Thyroid gland (tissue), 4 donors: Measurements from ENCODE around the gene HOXC9. TPM values are rescaled to one million over a fixed set of nuclear protein-coding genes. Genes with fewer than 3 reads are reported as not detected.

Experiments used
- DNase-seq, 2 donors: peaks; one replicate each; pipeline ENCODE4 v3.0.0-alpha.2; 2019
- H3K27ac ChIP-seq, 3 donors: fragments of 200-600 bp; sonication (generic); 1 replicate in 2 of 3; 2 replicates in 1 of 3; pipeline ENCODE4 v1.5.1; 2016 to 2019; ENCODE audit warnings: mild to moderate bottlenecking in 1 of 3, moderate library complexity in 1 of 3
- H3K27me3 ChIP-seq: fragments of 200-600 bp; sonication (generic); one replicate; pipeline ENCODE4 v1.5.1; 2019
- H3K36me3 ChIP-seq, 2 donors: fragments of 200-600 bp; sonication (generic); one replicate each; pipeline ENCODE4 v1.5.1; 2016 to 2019
- H3K4me1 ChIP-seq, 2 donors: fragments of 200-600 bp; sonication (generic); one replicate each; pipeline ENCODE4 v1.5.1; 2017 to 2019
- H3K4me3 ChIP-seq, 3 donors: fragments of 200-600 bp; sonication (generic); replicated peaks in 1 of 3; 1 replicate in 2 of 3; 2 replicates in 1 of 3; pipeline ENCODE4 v1.5.1; 2016; ENCODE audit warnings: mild to moderate bottlenecking in 1 of 3
- H3K9me3 ChIP-seq: fragments of 200-600 bp; sonication (generic); one replicate; pipeline ENCODE4 v1.5.1; 2017
- POLR2A ChIP-seq, 2 donors: fragments of 450-650 bp; IDR thresholded peaks; one replicate each; pipeline ENCODE4 v1.6.1; 2017; ENCODE audit warnings: antibody characterized with exemption in 2 of 2, mild to moderate bottlenecking in 2 of 2, moderate library complexity in 1 of 2
- WGBS, 2 donors: methylation state at CpG; one replicate each; pipeline ENCODE4 v1.1.5; 2017; 5-methylcytosine and 5-hydroxymethylcytosine counted together
- intact Hi-C: fragments of 100-400 bp; cut with DNase I; formaldehyde crosslinking; loops from one replicate; pipeline ENCODE4 v1.15.1; 2023
- total RNA-seq, 4 donors: library from RNA; depleted of rRNA; stranded (reverse); fragments of >200 nt; gene quantifications; one replicate each; pipeline ENCODE4 v1.2.3, GENCODE V29; 2016
- TF ChIP-seq, protein P1 (sequence below), 6 experiments: fragments of 200-600 bp in 3 of 6; fragments of 450-650 bp in 3 of 6; sonication (generic) in 3 of 6; IDR thresholded peaks; one replicate each; pipeline ENCODE4 v1.5.1; 2016 to 2019; ENCODE audit warnings: antibody characterized with exemption in 6 of 6, mild to moderate bottlenecking in 2 of 6, inconsistent platforms in 1 of 6, moderate library complexity in 1 of 6

HOXC9 gene
- total RNA-seq, 4 donors from 2014 or later = 0.22 to 0.27 TPM; not detected in 2

DNA sequence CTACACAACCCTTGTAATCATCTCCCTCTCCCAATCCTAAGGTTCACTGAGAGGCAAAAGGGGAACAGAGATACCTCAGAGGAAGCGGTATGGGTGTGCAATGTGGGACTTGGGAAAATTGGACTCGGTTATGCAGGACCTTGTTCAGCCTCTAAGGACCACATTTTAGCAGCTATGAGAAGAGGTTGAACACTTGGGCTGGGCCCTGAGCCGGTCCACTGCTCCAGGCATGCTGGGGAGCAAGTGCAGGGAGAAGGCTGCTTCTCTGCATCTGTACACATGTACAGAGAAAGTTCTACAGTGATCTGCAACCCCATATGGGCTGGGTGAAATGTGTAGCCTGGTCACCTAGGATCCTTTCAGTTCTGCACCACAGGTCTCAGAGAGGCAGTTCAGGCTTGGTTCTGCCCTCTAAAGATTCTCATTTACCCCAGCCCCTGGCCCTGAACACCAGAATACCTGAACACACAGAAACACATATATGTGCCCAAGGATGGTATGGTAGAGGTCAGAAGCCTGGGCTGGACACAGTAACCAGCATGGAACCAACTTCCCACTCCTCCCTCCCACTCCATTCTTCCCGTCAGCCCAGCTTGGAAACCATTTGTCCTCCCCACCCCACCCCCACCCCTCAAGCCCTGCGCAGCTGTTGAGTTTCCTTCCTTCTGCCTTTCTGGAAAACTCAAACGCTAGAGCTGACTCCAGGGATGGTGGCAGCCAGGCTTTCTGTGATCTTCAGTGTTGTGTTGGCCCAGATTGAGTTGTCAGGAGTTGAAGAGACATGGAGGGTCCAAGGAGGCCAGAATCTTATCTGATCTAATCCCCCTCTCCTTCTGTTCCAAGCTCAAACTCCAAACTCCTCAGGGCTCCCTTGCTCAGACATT is 43.3 kb downstream of the HOXC9 start:
- no peak overlapping the region for H3K4me3 ChIP-seq
- H3K36me3 ChIP-seq = no peaks in the 10 kb centered on the region
- peaks cover 27% of the 10 kb centered on the region for H3K27me3 ChIP-seq
- no peaks in the 10 kb centered on the region for H3K9me3 ChIP-seq
- H3K27ac ChIP-seq = no peak overlapping the region
- DNase-seq = no peak
- WGBS, 2 donors = 33 to 36% methylated on average over 6 of the region's 6 CpGs
- peaks cover 0 to 13% of the 10 kb centered on the region in 2 donors for H3K4me1 ChIP-seq
- TF ChIP-seq POLR2A (IDR thresholded peaks at IDR 0.05) = no peak
- TF ChIP-seq, protein P1, sequence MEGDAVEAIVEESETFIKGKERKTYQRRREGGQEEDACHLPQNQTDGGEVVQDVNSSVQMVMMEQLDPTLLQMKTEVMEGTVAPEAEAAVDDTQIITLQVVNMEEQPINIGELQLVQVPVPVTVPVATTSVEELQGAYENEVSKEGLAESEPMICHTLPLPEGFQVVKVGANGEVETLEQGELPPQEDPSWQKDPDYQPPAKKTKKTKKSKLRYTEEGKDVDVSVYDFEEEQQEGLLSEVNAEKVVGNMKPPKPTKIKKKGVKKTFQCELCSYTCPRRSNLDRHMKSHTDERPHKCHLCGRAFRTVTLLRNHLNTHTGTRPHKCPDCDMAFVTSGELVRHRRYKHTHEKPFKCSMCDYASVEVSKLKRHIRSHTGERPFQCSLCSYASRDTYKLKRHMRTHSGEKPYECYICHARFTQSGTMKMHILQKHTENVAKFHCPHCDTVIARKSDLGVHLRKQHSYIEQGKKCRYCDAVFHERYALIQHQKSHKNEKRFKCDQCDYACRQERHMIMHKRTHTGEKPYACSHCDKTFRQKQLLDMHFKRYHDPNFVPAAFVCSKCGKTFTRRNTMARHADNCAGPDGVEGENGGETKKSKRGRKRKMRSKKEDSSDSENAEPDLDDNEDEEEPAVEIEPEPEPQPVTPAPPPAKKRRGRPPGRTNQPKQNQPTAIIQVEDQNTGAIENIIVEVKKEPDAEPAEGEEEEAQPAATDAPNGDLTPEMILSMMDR (IDR thresholded peaks at IDR 0.05) = no peak
- intact Hi-C loops = no loop called here

DNA sequence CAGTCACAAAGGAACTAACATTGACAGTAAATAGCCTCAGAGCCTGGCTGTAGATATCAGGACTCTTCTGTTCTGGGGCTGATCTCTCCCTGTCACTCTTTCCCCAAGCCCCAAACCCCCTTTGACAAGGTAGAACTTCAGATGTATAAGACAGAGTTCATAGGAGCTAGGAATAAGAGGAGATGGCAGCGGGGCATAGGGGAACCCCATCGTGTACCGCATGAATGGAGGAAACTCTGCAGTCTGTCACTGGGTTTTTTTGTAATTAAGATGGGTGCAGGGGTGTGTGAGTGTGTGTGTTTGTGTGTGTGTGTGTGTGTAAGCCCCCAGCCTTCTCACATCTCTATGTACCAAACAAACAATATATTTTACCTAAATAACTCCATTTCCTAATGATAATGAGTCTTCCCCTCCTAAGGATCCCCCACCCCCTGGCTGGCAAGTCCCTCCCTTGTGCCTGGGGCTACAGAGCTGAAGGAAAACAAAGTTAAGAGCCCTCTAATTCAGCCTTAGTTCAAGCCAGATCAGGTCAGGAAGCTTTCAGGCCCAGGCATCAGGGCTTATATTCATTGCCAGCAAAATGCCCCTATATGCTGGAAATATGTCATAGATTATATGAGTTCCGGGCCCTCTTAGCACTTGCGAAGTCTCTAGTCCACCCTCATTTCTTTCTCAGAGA is 44.6 kb downstream of the HOXC9 start:
- Histone ChIP-seq H3K27me3 (peaks cover 29% of the 10 kb centered on the region), H3K27ac (no peak overlapping the region), H3K36me3 (no peaks in the 10 kb centered on the region), H3K4me1 (peaks cover 0 to 12% of the 10 kb centered on the region in 2 donors), H3K9me3 (no peaks in the 10 kb centered on the region), H3K4me3 (no peak overlapping the region)
- 24 to 32% methylated on average over 5 of the region's 5 CpGs for WGBS, 2 donors
- TF ChIP-seq, protein P1 (IDR thresholded peaks at IDR 0.05) = no peak
- no peak for TF ChIP-seq POLR2A (IDR thresholded peaks at IDR 0.05)
- intact Hi-C loops = no loop called here
- no peak for DNase-seq

DNA sequence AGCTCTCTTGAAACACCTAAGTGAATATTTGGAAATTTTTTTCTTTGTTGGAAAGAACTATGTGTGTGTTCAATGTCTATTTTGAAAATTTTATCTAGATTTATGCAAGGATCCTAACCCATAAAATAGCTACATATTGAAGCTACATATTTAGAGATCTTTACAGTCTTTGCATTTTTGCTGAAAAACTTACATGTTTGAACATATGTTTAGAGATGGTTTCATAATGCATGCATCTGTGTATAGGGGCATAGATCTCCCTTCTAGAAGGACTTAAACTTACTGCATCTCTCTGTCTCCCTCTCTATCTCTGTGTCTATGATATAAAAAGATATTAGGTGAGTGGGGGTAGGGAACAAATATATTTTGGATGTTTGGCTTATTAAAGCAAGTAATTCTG is 45.4 kb downstream of the HOXC9 start:
- Histone ChIP-seq H3K27me3 (peaks cover 37% of the 10 kb centered on the region), H3K36me3 (no peaks in the 10 kb centered on the region), H3K4me3 (no peak overlapping the region), H3K27ac (no peak overlapping the region), H3K9me3 (no peaks in the 10 kb centered on the region), H3K4me1 (peaks cover 0 to 10% of the 10 kb centered on the region in 2 donors)
- DNase-seq = no peak
- intact Hi-C loops = no loop called here
- TF ChIP-seq, protein P1 (IDR thresholded peaks at IDR 0.05) = no peak
- no peak for TF ChIP-seq POLR2A (IDR thresholded peaks at IDR 0.05)

DNA sequence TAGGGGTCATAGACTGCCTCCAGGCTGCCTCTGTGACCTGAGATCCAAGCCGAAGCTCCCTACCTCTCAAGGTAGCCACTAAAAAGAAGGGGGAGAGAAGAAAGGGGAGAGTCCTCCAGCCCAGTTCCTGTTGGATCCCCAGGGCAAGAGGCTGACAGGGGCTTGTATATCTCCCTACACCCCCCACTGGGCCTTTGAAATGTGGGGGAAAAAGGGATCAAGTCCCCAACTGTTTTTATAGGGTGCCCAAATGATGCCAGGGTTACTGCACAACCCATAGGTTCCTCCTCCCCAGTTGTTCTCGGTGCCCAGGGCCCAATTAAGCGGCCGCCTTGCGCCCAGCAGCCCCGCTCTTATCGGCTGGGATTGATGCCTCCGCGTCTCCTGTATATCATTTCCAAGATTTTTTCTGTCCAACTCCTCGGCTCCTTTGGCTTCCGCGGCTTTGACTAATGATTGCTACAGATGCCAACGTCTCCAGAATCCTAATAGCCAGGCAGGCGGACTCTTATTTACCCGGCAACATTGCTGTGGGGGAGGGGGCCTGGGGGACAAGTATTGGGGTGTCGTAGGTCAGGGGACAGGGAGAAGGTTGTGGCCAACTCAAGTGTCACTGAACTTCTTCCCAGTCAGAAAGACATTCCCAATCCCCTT is 46.0 kb downstream of the HOXC9 start:
- Histone ChIP-seq H3K9me3 (no peaks in the 10 kb centered on the region), H3K4me3 (no peak overlapping the region), H3K36me3 (no peaks in the 10 kb centered on the region), H3K27ac (no peak overlapping the region), H3K27me3 (peaks cover 39% of the 10 kb centered on the region), H3K4me1 (peaks cover 0 to 10% of the 10 kb centered on the region in 2 donors)
- intact Hi-C loops = no loop called here
- WGBS, 2 donors = 28 to 31% methylated on average over 16 of the region's 16 CpGs
- TF ChIP-seq, protein P1 (IDR thresholded peaks at IDR 0.05) = no peak
- no peak for TF ChIP-seq POLR2A (IDR thresholded peaks at IDR 0.05)
- no peak for DNase-seq
